Heart right ventricle (tissue), 16 donors: ENCODE data around the gene SLC39A8. TPM values are rescaled to one million over a fixed set of nuclear protein-coding genes. Genes with fewer than 3 reads are reported as not detected.

Experiments
- ATAC-seq, 8 donors: fragments of 200-7000 bp; cut with Tn5 transposase; one replicate each; pipeline ENCODE4 v1.9.1; 2020; ENCODE audit warnings: mild to moderate bottlenecking in 8 of 8, moderate library complexity in 8 of 8, moderate number of reproducible peaks in 1 of 8
- DNase-seq, 2 donors: peaks; one replicate each; pipeline ENCODE4 v3.0.0-alpha.2; 2020
- H3K27ac ChIP-seq, 10 donors: fragments of 200-600 bp; sonication (generic) in 2 of 10; one replicate each; pipeline versions ENCODE4 v1.5.0 to v1.8.0; 2020 to 2022; ENCODE audit warnings: mild to moderate bottlenecking in 3 of 10
- H3K27me3 ChIP-seq, 7 donors: fragments of 200-600 bp; one replicate each; pipeline ENCODE4 v1.8.0; 2021 to 2022; ENCODE audit warnings: mild to moderate bottlenecking in 2 of 7
- H3K36me3 ChIP-seq, 9 donors: fragments of 200-600 bp; sonication (generic) in 1 of 9; one replicate each; pipeline versions ENCODE4 v1.5.0 to v1.8.0; 2020 to 2022; ENCODE audit warnings: mild to moderate bottlenecking in 2 of 9
- H3K4me1 ChIP-seq, 9 donors: fragments of 200-600 bp; sonication (generic) in 1 of 9; one replicate each; pipeline versions ENCODE4 v1.5.0 to v1.8.0; 2020 to 2022; ENCODE audit warnings: mild to moderate bottlenecking in 4 of 9
- H3K4me3 ChIP-seq, 10 donors: fragments of 200-600 bp; sonication (generic) in 2 of 10; one replicate each; pipeline versions ENCODE4 v1.5.0 to v1.8.0; 2020 to 2022; ENCODE audit warnings: mild to moderate bottlenecking in 7 of 10, moderate library complexity in 2 of 10
- H3K9me3 ChIP-seq, 11 donors: fragments of 200-600 bp in 10 of 11; sonication (generic) in 2 of 11; one replicate each; pipeline versions ENCODE4 v1.5.0 to v1.8.0; 2013 to 2022; ENCODE audit warnings: mild to moderate bottlenecking in 2 of 11, control low read depth in 1 of 11, moderate library complexity in 1 of 11
- CTCF ChIP-seq, 9 donors: fragments of 200-600 bp; sonication (generic) in 2 of 9; IDR thresholded peaks; one replicate each; pipeline versions ENCODE4 v1.5.0 to v1.8.0; 2021 to 2022; ENCODE audit warnings: antibody characterized with exemption in 9 of 9, mild to moderate bottlenecking in 5 of 9, moderate library complexity in 1 of 9
- WGBS, 2 donors: extraction: QIAGEN DNeasy Blood & Tissue Kit; methylation state at CpG; one replicate each; pipeline ENCODE4 v1.1.7; 2013; ENCODE audit warnings: inconsistent platforms in 1 of 2; 5-methylcytosine and 5-hydroxymethylcytosine counted together
- intact Hi-C, 10 donors: fragments of 100-400 bp; cut with DNase I; formaldehyde crosslinking; loops; one replicate each; pipeline versions ENCODE4 v1.11.1 to v1.14.2; 2022
- polyA plus RNA-seq, 2 donors: library from polyadenylated mRNA; stranded (reverse); fragments of 200-250 nt; gene quantifications; one replicate each; pipeline ENCODE4 v1.2.3, GENCODE V29; 2013
- total RNA-seq, 10 donors: library from RNA; stranded (reverse); fragmentation: NEBNext Ultra II Directional in 3 of 10; extraction: Animal tissue kit (Norgen Biotek cat#: 25700) in 3 of 10; gene quantifications; one replicate each; pipeline versions ENCODE4 v1.2.1 to v1.2.4, GENCODE V29; 2021 to 2023
- donor health status: Arrhythmogenic right ventricular cardiomyopathy.
- donor health status: ischemic (EF 13 %, LVEDD 7.1; RV severe dilation, severe dysfunction).
- donor health status: healthy with polysubstance abuse.
- donor health status: DM: no; HTN: yes; CAD: no.
- donor health status: DM: no; HTN: no; CAD: no.
- donor health status: ischemic (EF 25% LVEDD 6.9; RV normal size, moderate dysfunction).
- donor health status: ischemic (EF 25% LVEDD 5.7; RV mildly dilated, moderate dysfunction).
- donor health status: healthy.
- donor health status: DM: yes; HTN: yes; CAD: no.
- donor health status: Ischemic cardiomyopathy.
- donor health status: ischemic (EF 35%, LVEDD 5.7; RV mildly dilated, moderate dysfunction).
- donor health status: nonischemic (EF 11% LVEDD 7.7; RV severe dilation, severe dysfunction).
- donor health status: DM: yes; HTN: yes; CAD: no.
- donor health status: PGD.
- donor health status: ischemic (EF 29% LVEDD 5.4; RV normal size, mild dysfunction).
- donor health status: nonischemic (EF 23%, LVEDD 6.1; RV moderate dilation, normal function).

SLC39A8 gene
- total and polyA plus RNA-seq, 12 donors: 1.00 to 11.0 (median 2.8) TPM

- no peak overlapping the region for H3K27ac ChIP-seq
- peaks cover 0 to 10% (median 0%) of the 10 kb centered on the region in 11 donors for H3K9me3 ChIP-seq
- no peak overlapping the region for H3K4me3 ChIP-seq
- intact Hi-C loops: no loop called here
- no peak for DNase-seq
- H3K27me3 ChIP-seq: no peaks in the 10 kb centered on the region
- no peaks in the 10 kb centered on the region for H3K4me1 ChIP-seq
- 93 to 97% methylated on average over 8 of the region's 8 CpGs for WGBS, 2 donors
- ATAC-seq: no peak
- no peak for TF ChIP-seq CTCF (IDR thresholded peaks at IDR 0.05)
- peaks cover 0 to 4% (median 0%) of the 10 kb centered on the region in 9 donors for H3K36me3 ChIP-seq
These were observed 73.0 kb downstream of the SLC39A8 start for GRCh38 chr4:102272318-102272717.

- H3K4me1 ChIP-seq: no peaks in the 10 kb centered on the region
- intact Hi-C loops: loop anchor here in 1 of 10 donors (10.0 kb wide), 1 partner anchor 1114 kb away; no protein-coding TSS in a partner anchor
- peaks cover 0 to 12% (median 0%) of the 10 kb centered on the region in 9 donors for H3K36me3 ChIP-seq
- no peak for DNase-seq
- no peak for TF ChIP-seq CTCF (IDR thresholded peaks at IDR 0.05)
- no peak overlapping the region for H3K4me3 ChIP-seq
- no peak for ATAC-seq
- H3K27ac ChIP-seq: no peak overlapping the region
- H3K27me3 ChIP-seq: no peaks in the 10 kb centered on the region
- no peaks in the 10 kb centered on the region for H3K9me3 ChIP-seq
These were observed 76.9 kb downstream of the SLC39A8 start for GRCh38 chr4:102268355-102268754.

- intact Hi-C loops: loop anchor here in 1 of 10 donors (10.0 kb wide), 1 partner anchor 1108 kb away; no protein-coding TSS in a partner anchor
- 52 to 60% methylated on average over 3 of the region's 3 CpGs for WGBS, 2 donors
- ATAC-seq: no peak
- TF ChIP-seq CTCF (IDR thresholded peaks at IDR 0.05): peak in 7 of 9 donors; percentile 23 to 57 (median 42)
- Histone ChIP-seq H3K4me3 (no peak overlapping the region), H3K27me3 (no peaks in the 10 kb centered on the region), H3K4me1 (no peaks in the 10 kb centered on the region), H3K9me3 (no peaks in the 10 kb centered on the region), H3K27ac (no peak overlapping the region), H3K36me3 (peaks cover 0 to 8% (median 0%) of the 10 kb centered on the region in 9 donors)
- no peak for DNase-seq
These were observed 82.1 kb downstream of the SLC39A8 start for GRCh38 chr4:102263024-102263787.

GRCh38 chr4:102259702-102260101, 85.6 kb downstream of the SLC39A8 start:
- H3K9me3 ChIP-seq: no peaks in the 10 kb centered on the region

More at GRCh38 chr4:102259702-102260101, 85.6 kb downstream of the SLC39A8 start:
- intact Hi-C loops: loop anchor here in 1 of 10 donors (10.0 kb wide), 1 partner anchor 1105 kb away; no protein-coding TSS in a partner anchor
- no peaks in the 10 kb centered on the region for H3K36me3 ChIP-seq
- no peak overlapping the region for H3K4me3 ChIP-seq
- H3K27ac ChIP-seq: no peak overlapping the region
- DNase-seq: no peak
- no peaks in the 10 kb centered on the region for H3K27me3 ChIP-seq
- ATAC-seq: no peak
- TF ChIP-seq CTCF (IDR thresholded peaks at IDR 0.05): no peak
- WGBS, 2 donors: 93 to 97% methylated on average over 1 of the region's 1 CpG
- no peaks in the 10 kb centered on the region for H3K4me1 ChIP-seq
